ENCODE results near the gene ZNF484. TPM values are rescaled to one million over a fixed set of nuclear protein-coding genes. Genes with fewer than 3 reads are reported as not detected.

Gene ZNF484
- total RNA-seq, 1 experiment from 2014 or later: 12.7 TPM

- ChIA-PET POLR2A (ENCODE audit: low non-redundant PET) (no interaction called here), CTCF (no interaction called here)
- no peaks in the 10 kb centered on the region for H3K9me3 ChIP-seq (ENCODE audit: low read depth, low read length, poor library complexity, severe bottlenecking)
- no peak overlapping the region for H3K27ac ChIP-seq (ENCODE audit: low read depth, low read length, poor library complexity, severe bottlenecking)
- H3K27me3 ChIP-seq (replicated peaks; ENCODE audit: insufficient read depth, low read depth, low read length, poor library complexity): no peaks in the 10 kb centered on the region
- intact Hi-C loops (cut with micrococcal nuclease; ENCODE audit: unreplicated experiment): no loop called here
- TF ChIP-seq CTCF (conservative IDR thresholded peaks at IDR 0.05; ENCODE audit: low read depth, low read length): no peak
- no peak for TF ChIP-seq EZH2 (IDR thresholded peaks at IDR 0.05; ENCODE audit: borderline replicate concordance, low read depth, low read length, poor library complexity, severe bottlenecking)
- peaks cover 14% of the 10 kb centered on the region for H3K36me3 ChIP-seq (ENCODE audit: insufficient read depth, low read length, poor library complexity, severe bottlenecking)
- no peak overlapping the region for H3K4me3 ChIP-seq (ENCODE audit: low read depth, low read length, poor library complexity, severe bottlenecking)
- no peaks in the 10 kb centered on the region for H3K4me1 ChIP-seq (ENCODE audit: insufficient read depth, low read length, poor library complexity, severe bottlenecking)
- BruUV-seq (replicated peaks): no TSS peak
- no peak for DNase-seq (ENCODE audit: low spot score)
These were observed 13.7 kb downstream of the ZNF484 start for GRCh38 chr9:92864152-92864551.

GRCh38 chr9:92860867-92861266 lies 17.0 kb downstream of the ZNF484 start:
- POLR2A ChIA-PET (ENCODE audit: low non-redundant PET): no interaction called here
- Histone ChIP-seq H3K36me3 (ENCODE audit: insufficient read depth, low read length, poor library complexity, severe bottlenecking) (peaks cover 16% of the 10 kb centered on the region), H3K27me3 (replicated peaks; ENCODE audit: insufficient read depth, low read depth, low read length, poor library complexity) (no peaks in the 10 kb centered on the region), H3K4me3 (ENCODE audit: low read depth, low read length, poor library complexity, severe bottlenecking) (no peak overlapping the region), H3K4me1 (ENCODE audit: insufficient read depth, low read length, poor library complexity, severe bottlenecking) (no peaks in the 10 kb centered on the region), H3K27ac (ENCODE audit: low read depth, low read length, poor library complexity, severe bottlenecking) (no peak overlapping the region), H3K9me3 (ENCODE audit: low read depth, low read length, poor library complexity, severe bottlenecking) (no peaks in the 10 kb centered on the region)
- CTCF ChIA-PET: no interaction called here
- TF ChIP-seq CTCF (conservative IDR thresholded peaks at IDR 0.05; ENCODE audit: low read depth, low read length) (no peak), EZH2 (IDR thresholded peaks at IDR 0.05; ENCODE audit: borderline replicate concordance, low read depth, low read length, poor library complexity, severe bottlenecking) (no peak)
- no TSS peak for BruUV-seq (replicated peaks)
- intact Hi-C loops (cut with micrococcal nuclease; ENCODE audit: unreplicated experiment): no loop called here
- no peak for DNase-seq (ENCODE audit: low spot score)

- CTCF ChIA-PET: no interaction called here
- intact Hi-C loops (cut with micrococcal nuclease; ENCODE audit: unreplicated experiment): no loop called here
These were observed 20.6 kb downstream of the ZNF484 start for GRCh38 chr9:92857236-92857635.

More at GRCh38 chr9:92857236-92857635, 20.6 kb downstream of the ZNF484 start:
- Histone ChIP-seq H3K27me3 (replicated peaks; ENCODE audit: insufficient read depth, low read depth, low read length, poor library complexity) (no peaks in the 10 kb centered on the region), H3K4me3 (ENCODE audit: low read depth, low read length, poor library complexity, severe bottlenecking) (no peak overlapping the region), H3K27ac (ENCODE audit: low read depth, low read length, poor library complexity, severe bottlenecking) (no peak overlapping the region), H3K36me3 (ENCODE audit: insufficient read depth, low read length, poor library complexity, severe bottlenecking) (peaks cover 33% of the 10 kb centered on the region), H3K4me1 (ENCODE audit: insufficient read depth, low read length, poor library complexity, severe bottlenecking) (no peaks in the 10 kb centered on the region), H3K9me3 (ENCODE audit: low read depth, low read length, poor library complexity, severe bottlenecking) (no peaks in the 10 kb centered on the region)
- BruUV-seq (replicated peaks): no TSS peak
- no peak for DNase-seq (ENCODE audit: low spot score)
- no peak for TF ChIP-seq CTCF (conservative IDR thresholded peaks at IDR 0.05; ENCODE audit: low read depth, low read length)
- TF ChIP-seq EZH2 (IDR thresholded peaks at IDR 0.05; ENCODE audit: borderline replicate concordance, low read depth, low read length, poor library complexity, severe bottlenecking): no peak
- POLR2A ChIA-PET (ENCODE audit: low non-redundant PET): no interaction called here

All from A673 (cell line).